Measurements from ENCODE around the gene PCDHA11. TPM values are rescaled to one million over a fixed set of nuclear protein-coding genes. Genes with fewer than 3 reads are reported as not detected.

PCDHA11 gene
- total and polyA plus RNA-seq, 11 donors, result 0.08 to 0.13 TPM; not detected in 9

- H3K36me3 ChIP-seq, result no peaks in the 10 kb centered on the region
- H3K9me3 ChIP-seq, result peaks cover 0 to 43% (median 15%) of the 10 kb centered on the region in 12 donors
- intact Hi-C loops (cut with DNase I), result loop anchor here in 1 of 10 donors (10.0 kb wide), 1 partner anchor 187 kb away; no protein-coding TSS in a partner anchor
- no peak overlapping the region for H3K27ac ChIP-seq
- ATAC-seq (no peak), DNase-seq (no peak)
- peaks cover 0 to 68% (median 14%) of the 10 kb centered on the region in 9 donors for H3K27me3 ChIP-seq
- no peak for TF ChIP-seq CTCF (IDR thresholded peaks at IDR 0.05)
- no peaks in the 10 kb centered on the region for H3K4me1 ChIP-seq
- H3K4me3 ChIP-seq, result no peak overlapping the region
- 44 to 61% (median 55%) methylated on average over 67 to 94 of the region's 94 CpGs for WGBS, 4 donors
Observed at GRCh38 chr5:140857177-140857986, 11.4 kb upstream of the PCDHA11 start.

- Histone ChIP-seq H3K27me3 (peaks cover 0 to 68% (median 14%) of the 10 kb centered on the region in 9 donors), H3K27ac (no peak overlapping the region), H3K4me3 (no peak overlapping the region), H3K4me1 (no peaks in the 10 kb centered on the region), H3K36me3 (no peaks in the 10 kb centered on the region), H3K9me3 (peaks cover 0 to 46% (median 19%) of the 10 kb centered on the region in 12 donors)
- WGBS, 4 donors, result 49 to 60% (median 53%) methylated on average over 2 to 22 of the region's 22 CpGs
- DNase-seq (peak in 1 of 5 donors; percentile 19), ATAC-seq (no peak)
- TF ChIP-seq POLR2A (IDR thresholded peaks at IDR 0.05) (no peak), CTCF (IDR thresholded peaks at IDR 0.05) (no peak)
- intact Hi-C loops (cut with DNase I), result loop anchor here in 1 of 10 donors (10.0 kb wide), 1 partner anchor 187 kb away; no protein-coding TSS in a partner anchor
Observed at GRCh38 chr5:140857987-140858240, 10.8 kb upstream of the PCDHA11 start.

- Histone ChIP-seq H3K27ac (no peak overlapping the region), H3K27me3 (peaks cover 0 to 64% (median 4%) of the 10 kb centered on the region in 9 donors), H3K4me1 (no peaks in the 10 kb centered on the region), H3K9me3 (peaks cover 0 to 36% (median 16%) of the 10 kb centered on the region in 12 donors), H3K36me3 (no peaks in the 10 kb centered on the region), H3K4me3 (no peak overlapping the region)
- ATAC-seq (no peak), DNase-seq (peak in 1 of 5 donors; percentile 44)
- TF ChIP-seq POLR2A (IDR thresholded peaks at IDR 0.05), result no peak
- TF ChIP-seq CTCF (IDR thresholded peaks at IDR 0.05), result no peak
- intact Hi-C loops (cut with DNase I), result loop anchor here in 1 of 10 donors (10.0 kb wide), 1 partner anchor 182 kb away; no protein-coding TSS in a partner anchor
- WGBS, 4 donors, result 33 to 51% (median 46%) methylated on average over 58 to 76 of the region's 76 CpGs
Observed at GRCh38 chr5:140862441-140863295, 6.1 kb upstream of the PCDHA11 start.

- no peaks in the 10 kb centered on the region for H3K4me1 ChIP-seq
- no peak overlapping the region for H3K27ac ChIP-seq
- intact Hi-C loops (cut with DNase I), result loop anchor here in 2 of 10 donors (5.0 to 10.0 kb wide), 2 partner anchors 173 to 175 kb away; no protein-coding TSS in a partner anchor
- 50 to 57% (median 52%) methylated on average over 5 of the region's 5 CpGs for WGBS, 4 donors
- no peaks in the 10 kb centered on the region for H3K36me3 ChIP-seq
- TF ChIP-seq CTCF (IDR thresholded peaks at IDR 0.05) (peak in 2 of 12 donors; percentile 7 to 18), POLR2A (IDR thresholded peaks at IDR 0.05) (no peak)
- H3K9me3 ChIP-seq, result peaks cover 0 to 30% (median 15%) of the 10 kb centered on the region in 12 donors
- H3K27me3 ChIP-seq, result peaks cover 0 to 81% (median 13%) of the 10 kb centered on the region in 9 donors
- no peak for ATAC-seq
- no peak overlapping the region for H3K4me3 ChIP-seq
- DNase-seq, result no peak
Observed at GRCh38 chr5:140869555-140869886, 764 bp downstream of the PCDHA11 start.
